CD4-positive, alpha-beta T cell treated with Interleukin-2 at 100 ng/mL for 4 hours (primary cell): ENCODE data around the gene CRACR2B.
A peak's percentile ranks its signal among the peaks of the same experiment; 100 is the strongest.

Source experiments
- DNase-seq: peaks from one replicate; pipeline ENCODE4 v3.0.0-alpha.2; 2020; ENCODE audit warnings: low spot score

CRACR2B gene

DNA sequence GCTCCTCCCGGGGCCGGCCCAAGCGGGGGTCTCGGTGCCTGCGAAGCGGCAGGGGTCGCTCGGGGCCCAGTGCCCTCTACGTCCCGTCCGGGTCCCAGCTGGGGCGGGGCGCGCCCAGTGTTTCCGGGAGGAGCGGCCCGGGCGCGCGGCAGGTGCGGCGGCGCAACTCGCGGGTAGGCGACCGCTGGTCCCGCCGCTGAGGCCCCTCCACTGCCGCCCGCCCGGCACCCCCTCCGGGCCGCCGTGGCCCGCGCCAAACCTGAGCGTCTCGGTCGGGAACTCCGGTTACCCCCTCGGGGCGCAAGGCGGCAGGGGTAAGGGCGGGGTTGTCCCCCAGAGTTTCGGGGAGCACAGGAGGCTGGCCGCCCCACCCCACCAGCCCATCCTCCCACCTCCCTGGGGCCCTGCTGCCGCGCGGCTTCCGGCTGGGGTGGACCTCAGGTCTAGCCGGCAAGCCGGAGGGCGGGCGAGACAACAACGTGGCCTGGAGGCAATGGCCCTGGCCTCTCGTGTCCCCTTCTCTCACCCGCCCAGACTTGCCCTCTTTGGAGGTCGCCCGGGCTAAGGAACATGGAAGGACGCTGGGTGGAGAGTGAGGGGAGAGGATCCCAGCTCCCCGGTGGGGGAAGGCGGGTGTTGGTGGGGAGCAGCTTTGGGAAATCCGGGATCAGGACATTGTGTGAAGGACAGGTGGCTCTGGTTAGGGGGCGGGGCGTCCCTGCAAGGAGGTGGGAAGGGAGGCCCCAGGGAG lies 398 bp upstream of the CRACR2B start:
- DNase-seq = no peak

- no peak for DNase-seq
Measured at GRCh38 chr11:828506-829175, 922 bp downstream of the CRACR2B start.

GRCh38 chr11:829176-829846 lies 1.6 kb downstream of the CRACR2B start:
- DNase-seq = no peak

DNA sequence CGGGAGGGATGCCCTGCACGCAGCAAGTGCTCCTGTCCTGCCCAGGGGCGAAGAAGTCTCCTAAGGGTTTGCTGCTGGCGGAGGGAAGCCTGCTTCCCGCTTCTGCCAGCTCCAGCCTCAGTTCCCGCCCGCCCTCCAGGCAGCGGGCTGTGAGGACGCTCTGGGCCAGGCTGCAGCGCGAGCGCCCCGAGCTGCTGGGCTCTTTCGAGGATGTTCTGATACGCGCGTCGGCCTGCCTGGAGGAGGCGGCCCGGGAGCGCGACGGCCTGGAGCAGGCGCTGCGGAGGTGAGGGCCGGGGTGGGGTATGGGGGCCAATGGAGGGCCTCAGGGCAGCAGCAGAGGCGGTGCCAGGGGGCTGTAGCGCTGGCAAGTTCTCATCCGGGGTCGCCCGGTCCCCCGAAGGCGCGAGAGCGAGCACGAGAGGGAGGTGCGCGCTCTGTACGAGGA lies 2.2 kb downstream of the CRACR2B start:
- DNase-seq = no peak

DNA sequence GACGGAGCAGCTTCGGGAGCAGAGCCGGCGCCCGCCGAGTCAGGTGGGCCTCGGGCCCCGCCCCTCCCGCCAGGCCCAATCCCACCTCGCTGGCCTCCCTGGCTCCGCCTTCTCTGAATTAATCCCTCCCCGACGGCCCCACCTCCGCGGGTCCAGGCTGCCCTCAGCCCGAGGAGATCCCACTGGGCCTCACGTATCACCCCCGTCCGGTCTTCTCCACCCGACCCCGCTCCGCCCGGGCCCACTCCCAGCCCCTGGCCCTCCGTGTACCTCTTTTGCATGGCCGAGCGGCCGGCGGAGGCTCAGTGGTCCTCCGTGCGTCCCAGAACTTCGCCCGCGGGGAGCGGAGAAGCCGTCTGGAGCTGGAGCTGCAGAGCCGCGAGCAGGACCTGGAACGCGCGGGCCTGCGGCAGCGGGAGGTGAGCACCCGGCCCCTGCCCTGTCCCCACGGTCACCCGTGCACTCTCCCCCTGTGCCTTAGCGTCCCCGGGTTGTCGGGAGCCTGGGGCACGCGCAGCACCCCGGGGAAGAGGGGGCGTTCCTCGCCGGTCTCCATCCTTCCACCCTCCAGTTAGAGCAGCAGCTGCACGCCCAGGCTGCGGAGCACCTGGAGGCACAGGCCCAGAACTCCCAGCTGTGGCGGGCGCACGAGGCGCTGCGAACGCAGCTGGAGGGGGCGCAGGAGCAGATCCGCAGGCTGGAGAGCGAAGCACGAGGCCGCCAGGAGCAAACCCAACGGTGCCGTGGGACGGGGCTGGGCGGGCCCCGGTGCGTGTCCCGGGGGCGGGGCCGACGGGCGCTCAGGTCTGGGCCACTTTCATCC lies 2.8 kb downstream of the CRACR2B start:
- DNase-seq = peak; percentile 59

DNA sequence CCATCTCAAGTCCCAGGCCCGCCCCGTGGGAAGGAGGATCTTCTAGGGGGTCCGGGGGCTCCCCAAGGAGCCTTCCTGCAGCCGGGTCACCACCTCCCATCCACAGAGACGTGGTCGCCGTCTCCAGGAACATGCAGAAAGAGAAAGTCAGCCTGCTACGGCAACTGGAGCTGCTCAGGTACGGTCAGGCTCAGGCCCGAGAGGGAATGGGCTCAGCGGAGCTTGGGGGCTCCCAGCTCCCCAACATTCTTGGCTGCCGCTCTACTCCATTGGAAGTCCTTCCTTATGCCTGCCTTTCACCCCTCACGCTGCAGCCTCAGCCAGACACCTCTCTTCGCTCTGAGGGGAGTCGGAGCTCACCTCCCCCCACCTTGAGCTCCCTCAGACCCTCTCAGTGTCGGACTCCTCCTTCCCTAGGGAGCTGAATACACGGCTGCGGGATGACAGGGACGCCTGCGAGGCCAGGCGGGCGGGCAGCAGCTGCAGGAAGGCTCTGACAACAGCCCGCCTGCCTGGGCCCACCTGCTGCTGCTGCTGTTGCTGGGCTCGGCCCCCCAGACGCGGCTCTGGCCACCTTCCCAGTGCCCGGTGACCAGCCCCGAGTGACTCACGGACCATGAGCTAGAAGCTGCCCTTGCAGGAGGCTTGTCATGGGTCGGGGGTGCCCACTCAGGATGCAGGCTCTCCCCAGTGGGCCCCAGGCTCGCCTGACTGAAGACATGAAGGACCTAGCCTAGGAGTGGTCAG lies 3.6 kb downstream of the CRACR2B start:
- DNase-seq = no peak

GRCh38 chr11:831961-832528 lies 4.3 kb downstream of the CRACR2B start:
- no peak for DNase-seq

GRCh38 chr11:832529-833113 lies 4.9 kb downstream of the CRACR2B start, which contains the start of gene CD151:
Gene CD151 (plus strand): TSS chr11:832952. CDS start chr11:836070, 3,118 bp downstream.
- DNase-seq = peak; percentile 31

GRCh38 chr11:833114-833791 lies 5.5 kb downstream of the CRACR2B start:
- DNase-seq = no peak

DNA sequence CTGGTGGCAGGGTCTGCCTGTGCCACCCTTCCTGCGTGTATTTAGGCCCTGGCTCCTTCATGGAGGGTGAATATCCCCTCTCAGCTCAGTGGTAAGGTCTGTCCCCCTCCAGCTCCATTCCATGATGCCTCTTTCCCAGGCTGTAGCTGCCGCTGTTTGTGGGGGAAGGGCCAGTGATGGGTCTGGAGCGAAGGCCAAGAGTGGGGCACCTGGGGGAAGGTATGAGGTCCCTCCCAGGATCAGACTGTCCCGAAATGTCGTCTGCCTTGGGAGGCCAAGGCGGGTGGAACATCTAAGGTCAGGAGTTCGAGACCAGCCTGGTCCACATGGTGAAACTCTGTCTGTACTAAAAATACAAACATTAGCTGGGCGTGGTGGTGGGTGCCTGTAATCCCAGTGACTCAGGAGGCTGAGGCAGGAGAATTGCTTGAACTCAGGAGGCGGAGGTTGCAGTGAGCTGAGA lies 6.2 kb downstream of the CRACR2B start:
- DNase-seq = no peak

DNA sequence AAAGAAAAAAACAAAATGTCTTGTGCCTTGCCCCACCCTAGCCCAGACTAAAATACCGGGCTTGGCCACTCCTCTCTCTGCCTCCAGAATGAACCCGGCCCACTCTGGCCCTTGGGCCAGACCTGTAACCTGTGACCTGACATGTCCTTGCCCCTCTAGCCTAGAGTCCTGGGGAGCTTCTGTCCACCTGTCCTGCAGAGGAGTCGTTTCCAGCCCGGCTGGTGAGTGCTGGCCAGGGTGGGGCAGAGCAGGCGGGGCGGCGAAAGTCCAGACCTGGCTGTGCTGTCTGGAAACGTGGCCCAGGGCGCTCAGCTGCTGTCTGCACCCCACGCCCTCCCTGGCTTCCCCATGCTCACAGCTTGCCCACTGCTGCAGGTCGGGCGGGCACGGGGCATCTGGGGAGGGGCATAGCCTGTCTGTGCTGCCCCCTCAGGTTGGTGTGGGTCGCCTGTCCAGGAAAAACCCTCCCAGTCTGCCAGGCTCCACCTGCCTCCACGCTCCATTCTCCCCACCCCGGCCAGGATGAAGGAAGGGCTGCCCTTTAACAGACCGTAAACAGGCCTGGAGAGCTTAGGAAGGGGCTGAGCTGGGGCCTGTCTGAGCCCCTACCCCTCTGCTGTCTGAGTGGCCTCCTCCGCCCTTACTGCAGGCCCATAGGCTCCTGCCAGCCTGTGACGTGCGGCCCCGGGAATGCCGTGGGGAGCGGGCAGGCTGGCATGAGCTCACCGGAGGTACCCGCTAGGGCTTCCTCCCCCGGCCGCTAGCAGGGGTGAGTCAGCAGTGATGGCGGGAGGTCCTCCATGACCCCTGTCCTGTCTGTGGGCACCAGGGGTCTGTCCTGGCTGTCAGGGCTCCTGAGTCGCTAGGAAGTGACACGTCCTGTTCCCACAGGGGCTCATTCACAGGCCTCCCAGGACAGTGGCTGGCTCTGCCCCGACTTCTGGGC lies 6.9 kb downstream of the CRACR2B start:
- DNase-seq = no peak

GRCh38 chr11:836274-836673 lies 8.6 kb downstream of the CRACR2B start:
- DNase-seq = no peak

DNA sequence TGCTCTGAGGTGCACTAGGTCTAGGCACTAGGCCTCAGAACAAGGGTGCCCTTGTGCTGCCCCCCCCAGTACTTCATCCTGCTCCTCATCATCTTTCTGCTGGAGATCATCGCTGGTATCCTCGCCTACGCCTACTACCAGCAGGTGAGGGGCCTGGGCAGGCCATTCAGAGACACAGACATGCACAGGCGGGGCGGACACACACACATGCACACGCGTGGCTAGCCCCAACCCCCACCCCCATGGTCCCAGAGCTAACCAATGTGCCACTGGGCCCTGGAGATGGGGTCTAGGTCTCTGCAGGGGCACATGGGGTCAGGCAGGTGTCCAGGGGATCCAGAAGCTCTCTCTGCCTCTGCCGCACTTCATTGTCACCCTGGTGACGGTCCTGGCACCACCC lies 9.0 kb downstream of the CRACR2B start:
- DNase-seq = no peak

DNA sequence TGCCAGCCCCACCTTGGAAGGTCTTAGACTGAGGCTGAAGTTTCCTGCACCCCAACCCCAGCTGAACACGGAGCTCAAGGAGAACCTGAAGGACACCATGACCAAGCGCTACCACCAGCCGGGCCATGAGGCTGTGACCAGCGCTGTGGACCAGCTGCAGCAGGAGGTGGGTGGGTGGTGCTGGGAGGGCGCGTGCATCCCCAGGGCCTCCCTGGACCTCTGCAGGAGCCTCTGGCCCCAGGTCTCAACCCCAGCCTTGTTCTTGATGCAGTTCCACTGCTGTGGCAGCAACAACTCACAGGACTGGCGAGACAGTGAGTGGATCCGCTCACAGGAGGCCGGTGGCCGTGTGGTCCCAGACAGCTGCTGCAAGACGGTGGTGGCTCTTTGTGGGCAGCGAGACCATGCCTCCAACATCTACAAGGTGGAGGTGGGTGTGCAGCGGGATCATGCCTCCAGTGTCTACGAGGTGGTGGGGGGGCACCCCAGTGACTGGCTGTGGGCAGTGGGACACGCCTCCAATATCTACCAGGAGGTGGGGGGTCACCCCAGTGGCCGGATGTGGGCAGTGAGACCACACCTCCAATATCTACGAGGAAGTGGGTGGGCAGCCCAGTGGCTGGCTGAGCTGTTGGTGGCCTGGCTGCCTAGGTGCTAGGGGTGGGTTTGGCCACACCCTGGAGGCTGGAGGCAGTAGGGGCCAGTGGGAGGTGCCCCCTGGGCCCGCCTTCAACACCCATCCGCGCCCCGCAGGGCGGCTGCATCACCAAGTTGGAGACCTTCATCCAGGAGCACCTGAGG lies 9.7 kb downstream of the CRACR2B start:
- no peak for DNase-seq

GRCh38 chr11:837990-838307 lies 10.2 kb downstream of the CRACR2B start:
- DNase-seq = no peak

- DNase-seq = no peak
Measured at GRCh38 chr11:838441-839279, 10.9 kb downstream of the CRACR2B start.

DNA sequence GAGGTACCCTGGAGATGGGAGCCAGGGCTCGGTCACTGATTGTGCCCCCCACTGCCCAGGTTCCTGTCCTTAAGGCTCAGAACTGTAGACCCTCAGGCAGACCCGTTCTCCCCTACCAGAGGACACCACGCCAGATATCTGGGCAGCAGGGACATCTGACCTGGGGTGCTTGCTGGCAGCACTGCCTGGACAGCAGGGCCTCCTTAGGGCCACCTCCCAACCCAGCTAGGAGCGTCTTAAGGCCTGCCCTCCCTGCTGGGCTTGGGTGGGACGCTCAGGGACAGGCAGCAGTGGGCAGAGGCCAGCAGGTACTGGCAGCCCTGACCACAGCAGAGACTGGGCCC lies 11.5 kb downstream of the CRACR2B start:
- no peak for DNase-seq
